NCI-H1092 treated with DMSO at 0.1 percent for 48 hours (cell line): ENCODE measurements around the gene MRPL17.

Experiments
- DNase-seq: peaks from one replicate; lab custom pipeline; 2025; lab: John Stamatoyannopoulos, UW

Gene MRPL17

GRCh38 chr11:6632116-6633073, 50.7 kb downstream of the MRPL17 start:
- no peak for DNase-seq

GRCh38 chr11:6631361-6631890, 51.7 kb downstream of the MRPL17 start:
- DNase-seq: no peak

GRCh38 chr11:6630632-6631291, 52.4 kb downstream of the MRPL17 start:
- peak; percentile 44 for DNase-seq
